HG02571 (cell line): Measurements from ENCODE around the gene MYO16.

Source experiments
- ATAC-seq: cut with Tn5 transposase; IDR thresholded peaks from one replicate; pipeline ENCODE4 v1.9.1; 2021; ENCODE audit warnings: mild to moderate bottlenecking, moderate library complexity; ENCODE audit not compliant: unreplicated experiment

Gene MYO16

DNA sequence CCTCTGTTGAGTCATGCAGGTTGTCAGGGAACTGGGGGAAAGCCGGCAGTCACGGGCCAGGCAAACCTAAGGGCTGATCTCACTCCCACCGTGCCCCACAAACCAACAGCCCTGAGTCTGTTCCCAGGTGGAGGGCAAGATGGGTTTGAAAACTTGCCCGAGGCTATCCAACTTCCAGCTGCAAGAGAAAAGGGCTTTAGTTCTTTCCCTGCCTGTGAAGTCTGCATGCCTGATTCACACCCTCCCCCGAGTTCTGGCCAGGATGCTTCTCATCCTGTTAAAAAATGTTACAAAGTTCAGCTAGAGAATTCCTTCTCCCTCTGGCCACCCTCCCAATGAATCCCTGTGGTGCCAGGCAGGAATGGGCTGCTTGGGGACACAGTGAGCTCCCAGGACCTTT, 33.1 kb downstream of the MYO16 start:
- ATAC-seq = no peak

DNA sequence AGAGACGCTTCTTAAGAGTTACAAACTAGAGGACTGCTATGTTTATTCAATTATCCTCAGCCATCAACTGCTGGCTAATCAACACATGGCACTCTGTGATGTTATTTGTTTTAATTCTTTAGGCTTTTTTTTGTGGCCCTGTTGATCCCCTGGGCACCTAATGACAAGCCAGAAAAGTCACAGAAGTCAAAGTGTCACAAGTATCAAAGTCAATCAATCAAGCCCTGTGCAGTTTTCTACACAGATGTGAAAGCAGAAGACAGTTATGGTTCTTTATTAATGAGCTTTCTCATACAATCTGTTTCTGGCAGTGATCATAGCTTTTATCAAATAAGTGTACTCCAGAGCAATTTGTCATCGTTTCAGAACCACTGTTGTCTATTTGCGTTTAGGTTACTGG, 34.3 kb downstream of the MYO16 start:
- ATAC-seq = no peak

DNA sequence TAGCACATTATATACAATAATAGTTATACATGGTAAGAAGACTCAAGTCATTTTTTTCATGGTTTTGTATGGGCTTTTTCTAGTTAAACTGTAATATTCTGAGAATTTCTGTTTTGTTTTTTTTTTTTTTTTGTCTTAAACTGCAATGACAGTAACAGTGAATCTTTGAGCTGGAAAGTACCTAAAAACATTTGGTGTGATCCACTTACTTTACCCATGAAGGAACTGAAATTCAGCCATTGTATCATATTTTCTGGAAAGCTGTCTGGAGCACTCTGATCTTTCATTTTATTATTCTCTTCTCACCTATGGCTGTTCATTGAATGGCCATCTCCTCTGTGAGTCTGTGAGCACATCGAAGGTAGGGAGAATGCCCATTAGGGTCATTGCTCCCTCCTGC, 37.8 kb downstream of the MYO16 start:
- no peak for ATAC-seq

DNA sequence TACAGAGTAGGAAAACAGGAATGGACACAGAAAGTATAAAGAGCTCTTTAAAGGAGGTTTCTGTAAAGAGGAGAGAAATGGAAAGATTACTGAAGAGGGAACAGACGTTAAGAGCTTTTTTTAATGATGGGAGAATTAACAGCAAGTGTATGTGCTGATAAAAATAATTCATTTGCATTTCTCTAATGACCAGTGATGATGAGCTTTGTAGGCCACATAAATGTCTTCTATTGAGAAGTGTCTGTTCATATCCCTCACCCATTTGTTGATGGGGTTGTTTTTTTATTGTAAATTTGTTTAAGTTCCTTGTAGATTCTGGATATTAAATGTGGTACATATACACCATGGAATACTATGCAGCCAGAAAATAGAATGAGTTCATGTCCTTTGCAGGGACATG, 40.0 kb downstream of the MYO16 start:
- ATAC-seq = no peak

DNA sequence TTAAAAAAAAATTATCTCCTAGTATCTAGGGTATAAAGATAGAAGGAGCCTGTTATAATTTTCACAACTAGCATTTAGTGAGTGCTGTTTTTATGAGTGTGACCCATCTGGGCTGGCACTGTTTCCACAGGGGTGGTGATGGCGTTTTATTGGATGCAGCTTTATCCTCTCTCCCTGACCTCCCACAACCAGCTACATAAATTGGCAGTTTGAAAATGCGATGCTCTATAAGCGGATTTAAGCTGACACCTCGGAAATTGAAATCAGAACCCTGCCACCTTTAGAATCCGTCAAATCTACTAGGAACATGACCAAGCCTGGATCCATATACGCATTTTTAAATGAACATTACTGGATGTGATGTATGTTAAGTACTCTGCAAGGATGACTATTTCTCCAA, 44.9 kb downstream of the MYO16 start:
- no peak for ATAC-seq

DNA sequence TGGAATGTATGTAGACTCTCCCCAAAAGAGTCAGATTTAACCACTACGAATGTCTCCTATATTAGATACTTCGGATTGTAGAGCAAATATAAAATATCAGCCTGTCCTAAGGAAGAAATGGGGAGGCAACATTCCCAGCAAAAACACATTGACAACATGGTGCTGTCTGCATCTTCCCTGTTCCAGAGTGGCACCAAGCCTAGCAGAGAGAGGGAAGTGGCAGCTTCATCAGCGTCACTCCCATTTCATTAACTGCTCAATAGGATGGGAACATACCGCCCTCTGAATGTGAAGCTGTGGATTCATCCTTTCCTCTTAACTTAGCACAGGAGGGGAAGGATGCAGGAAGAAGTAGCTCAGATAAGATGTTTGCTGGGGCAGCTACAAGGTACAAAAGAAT, 45.4 kb downstream of the MYO16 start:
- ATAC-seq = no peak

DNA sequence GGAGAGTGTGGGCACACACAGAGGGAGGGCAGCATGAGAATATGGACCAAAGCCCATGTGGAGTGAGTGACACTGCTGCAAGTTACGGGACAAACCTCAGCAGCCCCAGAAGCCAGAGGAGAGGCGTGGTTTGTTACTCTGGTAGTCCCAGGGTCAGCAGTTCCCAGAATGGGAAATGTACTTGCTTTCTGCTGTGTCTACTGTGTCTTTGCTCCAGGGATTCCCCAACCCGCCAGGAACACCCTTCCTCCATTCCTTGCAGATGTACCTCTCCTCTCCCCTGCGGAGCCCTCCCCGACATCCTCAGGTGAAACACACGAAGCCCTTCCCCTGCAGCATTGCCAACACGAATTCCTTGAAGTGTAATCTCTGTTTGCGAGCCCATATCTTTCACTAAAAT, 47.2 kb downstream of the MYO16 start:
- no peak for ATAC-seq

DNA sequence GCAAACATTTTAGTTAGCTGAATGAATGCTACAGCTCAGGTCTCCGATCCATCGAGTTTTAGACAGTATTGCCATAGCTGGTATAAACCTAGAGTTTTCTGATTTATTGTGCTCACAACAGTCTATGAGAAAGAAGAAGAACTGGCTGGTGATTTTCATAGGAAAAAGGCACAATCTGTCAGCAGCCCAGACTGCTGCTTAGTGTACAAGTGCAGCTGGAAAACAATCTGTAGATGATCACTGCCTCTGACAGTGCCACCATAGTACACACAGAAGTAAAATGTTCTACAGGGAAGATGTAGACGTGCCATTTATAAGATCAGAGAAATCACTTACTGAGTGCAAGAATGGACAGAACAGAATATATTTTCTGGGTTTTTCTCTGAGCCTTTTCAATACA, 48.4 kb downstream of the MYO16 start:
- no peak for ATAC-seq

DNA sequence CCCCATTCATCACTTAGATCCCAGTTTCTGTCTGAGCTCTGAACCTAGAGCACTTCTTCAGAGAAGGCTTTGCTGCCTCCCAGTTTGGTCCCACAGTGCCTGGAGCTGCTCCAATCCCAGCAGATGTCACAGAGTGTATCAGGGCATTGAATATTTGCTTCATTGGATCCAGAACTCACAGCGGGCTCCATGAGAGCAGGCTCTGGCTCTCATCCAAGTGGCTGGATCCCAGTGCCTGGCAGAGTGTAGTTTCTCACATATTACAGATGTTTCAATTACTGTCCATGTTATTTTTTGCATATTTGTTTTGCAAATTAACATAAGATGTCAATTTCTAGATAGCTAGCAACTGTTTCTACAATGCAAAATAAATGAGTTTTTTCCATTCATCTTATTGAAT, 50.6 kb downstream of the MYO16 start:
- no peak for ATAC-seq

DNA sequence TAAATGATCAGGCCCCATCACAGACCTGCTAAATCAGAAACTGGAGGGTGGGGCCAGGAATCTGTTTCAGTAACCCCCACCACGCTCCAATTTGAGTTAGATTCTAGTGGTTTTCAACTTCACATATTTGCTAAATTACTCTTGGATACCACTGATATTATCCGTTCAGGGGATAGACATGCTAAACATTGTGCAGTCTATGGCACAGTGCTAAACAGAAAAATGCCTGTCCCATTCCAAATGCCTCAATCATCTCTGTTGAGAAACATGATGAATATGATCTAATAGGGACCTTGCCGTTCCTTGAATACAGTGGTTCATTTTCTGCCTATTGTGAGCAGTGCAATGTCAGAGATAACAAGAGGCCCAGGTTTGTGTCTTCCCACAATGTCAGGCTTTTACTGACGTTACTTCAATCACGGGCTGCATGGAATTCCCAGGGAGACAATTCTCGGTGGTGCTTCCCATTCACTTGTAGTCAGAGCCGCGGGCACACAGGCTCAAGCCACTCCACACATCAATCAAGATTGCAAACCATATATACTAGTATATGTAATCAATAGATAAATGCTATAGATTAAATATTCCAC, 52.7 kb downstream of the MYO16 start:
- ATAC-seq = no peak

DNA sequence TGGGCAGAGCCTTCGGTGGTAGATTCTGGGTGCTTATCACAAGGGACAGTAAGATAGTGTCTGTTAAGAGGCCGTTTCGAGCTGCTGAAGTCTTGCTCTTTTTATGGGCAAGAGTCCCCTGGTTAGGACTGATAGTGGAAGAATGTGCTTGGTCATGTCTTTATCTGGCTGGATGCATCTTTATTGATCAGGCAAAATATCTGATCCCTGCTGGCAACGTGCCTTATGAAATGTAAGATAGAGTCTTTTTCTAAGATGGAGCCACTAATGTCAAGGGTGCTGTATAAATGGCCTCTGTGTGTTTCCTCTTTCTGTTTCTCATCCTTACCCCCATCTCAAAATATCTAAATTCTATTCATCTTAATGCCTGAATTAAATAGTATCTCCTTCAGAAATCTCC, 53.3 kb downstream of the MYO16 start:
- ATAC-seq = no peak

DNA sequence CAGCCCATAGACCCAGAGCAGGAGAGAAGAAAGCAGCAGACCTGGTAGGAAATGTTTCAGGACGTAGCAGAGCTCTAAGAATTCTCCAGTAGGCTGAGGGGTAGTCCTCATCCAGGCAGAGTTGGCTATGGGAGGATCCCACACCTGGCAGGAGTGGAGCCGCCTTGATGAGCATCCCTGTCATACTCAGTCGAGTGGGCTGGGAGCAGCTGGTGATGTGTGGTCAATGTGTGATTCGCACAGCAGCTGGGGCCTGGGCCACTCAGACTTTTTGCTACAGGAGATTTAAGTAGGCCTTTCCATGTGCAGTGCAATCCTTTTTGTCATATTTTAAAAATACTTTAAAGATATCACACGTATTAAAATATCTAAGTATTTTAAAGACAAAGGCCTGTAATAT, 56.6 kb downstream of the MYO16 start:
- no peak for ATAC-seq

DNA sequence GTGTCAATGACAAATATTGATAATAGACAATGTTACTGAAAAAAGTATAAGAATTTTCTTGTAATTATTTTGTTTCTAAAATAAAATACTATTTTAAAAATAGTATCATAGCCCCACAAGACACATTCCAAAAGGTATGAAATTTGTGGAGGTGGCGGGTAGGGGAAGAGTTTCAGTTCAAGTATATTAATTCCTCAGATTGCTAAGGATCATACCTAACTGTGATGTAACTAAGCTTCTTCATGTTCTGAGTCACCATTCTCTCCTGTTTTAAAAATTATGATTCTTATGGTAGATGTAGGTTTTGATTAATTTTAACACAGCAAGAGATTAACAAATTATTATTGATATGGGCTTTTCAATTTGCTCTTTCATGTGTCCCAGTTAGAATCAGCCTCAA, 61.3 kb downstream of the MYO16 start:
- no peak for ATAC-seq

DNA sequence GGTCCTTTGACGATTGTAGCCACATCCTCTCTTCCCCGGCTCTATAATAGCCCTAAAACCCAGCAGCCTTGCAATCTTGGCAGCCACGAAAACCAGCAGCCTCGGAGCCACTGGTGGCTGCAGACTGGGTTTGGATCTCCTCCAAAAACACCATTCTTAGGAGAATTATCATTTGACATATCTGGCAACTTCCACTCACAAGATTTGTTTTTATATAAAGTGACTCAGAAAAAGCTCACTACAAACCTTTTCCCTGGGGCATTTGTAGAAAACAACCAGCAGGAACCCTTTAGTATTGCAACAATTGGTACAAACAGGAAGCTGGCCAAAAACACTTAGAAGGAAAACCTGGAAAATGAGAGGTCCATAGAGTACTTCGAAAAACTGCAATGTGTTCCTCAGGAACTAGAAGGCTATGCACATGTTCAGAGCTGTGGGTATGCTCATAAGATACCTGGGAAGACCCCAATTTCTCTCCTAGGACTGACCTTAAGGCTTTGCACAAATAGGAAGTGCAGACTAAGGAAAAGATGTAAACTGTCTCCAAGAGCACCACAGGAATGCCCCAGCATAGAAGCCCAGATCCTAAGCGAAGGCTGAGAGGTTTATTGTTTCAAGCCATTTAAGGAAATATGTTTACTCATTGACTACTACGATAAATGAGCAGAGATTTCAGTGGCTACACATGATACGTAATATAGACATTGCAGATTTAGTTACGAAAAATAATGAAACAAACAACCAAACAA, 71.2 kb downstream of the MYO16 start:
- ATAC-seq = no peak

DNA sequence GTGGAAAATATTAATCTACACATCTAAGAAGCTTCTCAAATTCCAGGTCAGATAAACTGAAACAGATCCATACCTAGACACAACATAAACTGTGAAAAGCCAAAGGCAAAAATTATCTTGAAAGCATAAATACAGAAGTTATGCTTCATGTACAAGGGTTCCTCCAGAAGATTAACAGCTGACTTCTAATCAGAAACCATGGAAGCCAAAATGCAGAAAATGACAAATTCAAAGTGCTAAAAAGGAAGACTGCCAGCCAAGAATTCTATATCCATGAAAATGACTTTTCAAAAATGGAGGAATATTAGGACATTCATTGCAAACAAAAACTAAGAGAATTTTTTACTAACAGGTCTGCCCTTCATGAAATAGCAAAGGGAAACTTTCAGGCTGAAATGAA, 72.8 kb downstream of the MYO16 start:
- no peak for ATAC-seq

DNA sequence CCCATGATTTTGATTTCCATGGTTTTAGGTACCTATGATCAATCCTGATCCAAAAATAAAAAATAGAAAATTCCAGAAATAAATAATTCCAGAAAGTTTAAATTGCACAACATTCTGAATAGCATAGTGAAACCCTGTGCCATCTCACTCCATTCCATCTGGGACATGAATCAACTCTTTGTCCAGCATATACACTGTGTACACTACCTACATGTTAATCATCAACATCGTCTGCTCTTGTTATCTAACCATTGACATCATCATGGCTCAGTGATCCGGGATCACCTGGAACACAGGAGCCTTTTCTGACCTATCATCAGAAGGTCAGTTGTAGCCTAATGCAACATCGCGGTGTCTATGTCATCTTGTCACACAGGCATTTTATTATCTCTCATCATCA, 75.6 kb downstream of the MYO16 start:
- no peak for ATAC-seq

DNA sequence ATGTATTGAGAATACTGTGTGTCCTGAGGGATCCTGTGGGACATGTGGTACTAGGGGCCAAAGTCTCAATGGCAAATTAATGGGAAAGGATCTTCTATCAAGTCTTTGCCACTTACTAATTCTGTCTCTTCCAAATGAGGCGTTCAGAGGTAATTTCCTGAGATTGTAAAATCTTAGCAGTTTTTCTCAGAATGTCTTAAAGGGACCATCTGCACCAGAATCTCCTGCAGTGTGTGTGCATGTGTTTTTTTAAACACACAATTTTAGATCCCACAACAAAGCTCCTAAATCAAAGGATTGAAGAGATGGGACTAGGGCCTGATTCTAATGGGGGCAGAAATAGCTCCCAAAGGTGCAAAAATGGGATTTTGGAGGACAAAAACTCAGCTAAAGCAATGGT, 78.2 kb downstream of the MYO16 start:
- no peak for ATAC-seq

DNA sequence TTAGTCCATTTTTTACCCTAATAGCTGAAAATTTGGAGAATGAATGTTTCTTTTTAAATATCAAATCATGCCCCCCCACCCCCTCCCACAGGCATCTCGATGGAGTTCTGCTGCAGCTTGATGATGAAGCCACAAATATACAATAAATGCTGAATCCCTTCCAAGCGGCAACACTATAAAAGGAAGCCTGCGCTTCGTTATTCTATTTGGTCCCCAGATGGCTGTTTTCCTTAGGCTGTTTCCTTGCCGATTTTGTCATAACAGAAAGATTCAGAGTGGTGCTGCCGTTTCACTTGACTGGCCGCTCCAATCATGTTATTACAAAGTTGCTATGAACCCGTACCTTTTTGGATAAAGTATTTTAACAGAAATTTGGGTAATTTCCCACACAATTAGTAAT, 79.5 kb downstream of the MYO16 start:
- ATAC-seq = no peak

DNA sequence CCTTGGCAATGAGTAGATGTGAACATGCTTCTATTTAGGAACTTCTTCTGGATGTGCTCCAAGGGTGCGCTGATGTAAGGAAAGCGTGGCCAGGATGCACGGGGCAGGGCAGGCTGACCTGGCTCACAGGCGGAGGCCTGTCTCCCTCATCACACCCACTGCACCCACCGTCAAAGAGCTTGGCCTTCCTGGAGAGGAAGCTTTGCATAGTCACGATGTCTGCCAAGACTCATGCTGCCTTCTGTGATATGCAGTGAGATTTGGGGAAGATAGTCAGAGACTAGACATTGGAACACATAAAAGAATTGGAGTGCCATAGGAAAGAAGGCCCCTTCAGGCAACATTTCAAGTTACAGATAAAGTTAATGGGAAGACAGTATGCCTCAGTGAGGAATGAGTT, 82.0 kb downstream of the MYO16 start:
- ATAC-seq = no peak

DNA sequence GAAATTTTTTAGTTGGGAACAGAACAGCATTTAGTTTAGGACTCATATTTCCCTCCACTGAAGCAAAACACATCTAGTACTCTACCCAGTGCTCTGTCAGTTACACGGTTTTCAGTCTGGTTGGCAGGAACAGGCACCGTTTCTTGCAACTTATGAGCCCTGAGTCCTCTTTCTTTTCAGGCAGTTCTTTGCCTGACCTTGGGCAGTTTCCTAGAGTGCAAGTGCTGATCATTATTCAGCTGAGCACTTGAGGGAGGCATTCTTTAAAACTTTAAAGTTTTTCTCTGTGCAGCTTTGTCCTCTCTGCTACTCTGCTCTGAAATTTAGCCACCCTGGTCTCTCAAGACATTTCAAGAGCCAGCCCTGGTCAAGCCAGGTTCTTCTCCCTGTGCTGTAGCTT, 96.1 kb downstream of the MYO16 start:
- no peak for ATAC-seq

DNA sequence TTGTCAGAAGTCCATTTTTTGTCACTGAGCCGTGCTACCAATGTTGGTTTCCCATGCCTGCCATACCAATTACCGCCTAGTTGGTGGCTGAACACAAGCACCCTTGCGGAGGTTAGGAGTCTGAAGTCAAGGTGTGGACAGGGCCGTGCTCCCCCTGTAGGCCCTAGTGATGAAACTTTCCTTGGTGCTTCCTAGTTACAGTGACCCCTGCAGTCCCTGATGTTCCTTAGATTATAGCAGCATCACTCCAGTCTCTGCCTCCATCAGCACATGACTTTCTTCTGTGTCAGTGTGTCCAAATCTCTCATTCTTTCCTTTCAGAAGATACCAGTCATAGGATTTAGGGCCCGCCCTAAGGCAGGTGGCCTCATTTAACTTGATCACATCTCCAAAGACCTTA, 99.0 kb downstream of the MYO16 start:
- ATAC-seq = no peak

DNA sequence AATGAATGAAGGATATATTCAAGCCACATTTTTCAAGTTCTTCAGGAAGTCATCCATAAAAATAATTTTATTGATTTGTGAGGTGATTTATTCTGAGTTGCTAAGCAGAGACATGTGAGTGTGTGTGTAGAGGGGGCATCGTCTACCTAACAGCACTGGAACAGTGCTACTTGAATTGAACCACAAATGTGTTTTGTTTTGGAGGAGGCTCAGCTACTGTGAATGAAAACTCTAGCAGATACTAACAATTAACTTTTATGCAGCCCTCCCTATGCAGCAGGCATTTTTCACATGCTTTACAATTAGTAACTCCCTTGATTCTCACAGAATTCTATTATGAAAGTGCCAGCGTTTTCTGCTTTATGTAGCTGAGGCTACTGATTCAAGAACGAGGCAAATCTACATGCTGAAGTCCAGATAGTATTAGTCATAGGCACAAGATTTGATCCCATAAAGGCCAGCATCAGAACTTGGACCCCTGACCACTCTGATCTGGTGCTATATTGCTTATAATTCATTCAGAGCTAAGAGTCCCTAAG, 103.7 kb downstream of the MYO16 start:
- no peak for ATAC-seq

DNA sequence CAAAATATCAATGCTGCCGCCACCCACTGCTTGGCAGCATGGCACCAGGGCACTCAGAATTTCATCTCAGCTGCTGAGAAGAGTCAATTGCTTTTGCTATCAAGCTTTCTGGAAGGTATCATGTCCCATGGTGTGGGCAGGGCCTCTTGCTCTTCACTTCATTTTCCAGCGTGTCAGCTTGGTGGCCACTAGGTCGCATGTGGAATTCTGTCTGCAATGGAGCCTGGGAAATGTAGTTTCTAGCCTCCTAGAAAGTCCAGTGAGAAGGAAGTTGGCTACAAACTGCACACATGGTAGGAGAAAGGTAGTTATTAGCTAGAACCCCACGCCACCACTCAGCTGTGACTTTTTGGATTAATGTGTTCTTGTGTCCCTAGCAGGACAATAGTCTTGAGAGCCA, 105.3 kb downstream of the MYO16 start:
- ATAC-seq = no peak
